Stimulated activated CD4-positive, alpha-beta T cell treated with anti-CD3 and anti-CD28 coated beads, Interleukin-4, amount 100 ng/mL, for 48 hours (primary cell): ENCODE data around the gene FNDC3B.
"Not testable (repeated sequence)": the region's sequence is repeated elsewhere in the genome, so short reads cannot be mapped to it uniquely, and the experiment has no call there.

ENCODE experiments used
- DNase-seq, 2 donors: peaks; one replicate each; pipeline ENCODE4 v3.0.0-alpha.2; 2020; ENCODE audit warnings: low read depth in 2 of 2

Gene FNDC3B

DNA sequence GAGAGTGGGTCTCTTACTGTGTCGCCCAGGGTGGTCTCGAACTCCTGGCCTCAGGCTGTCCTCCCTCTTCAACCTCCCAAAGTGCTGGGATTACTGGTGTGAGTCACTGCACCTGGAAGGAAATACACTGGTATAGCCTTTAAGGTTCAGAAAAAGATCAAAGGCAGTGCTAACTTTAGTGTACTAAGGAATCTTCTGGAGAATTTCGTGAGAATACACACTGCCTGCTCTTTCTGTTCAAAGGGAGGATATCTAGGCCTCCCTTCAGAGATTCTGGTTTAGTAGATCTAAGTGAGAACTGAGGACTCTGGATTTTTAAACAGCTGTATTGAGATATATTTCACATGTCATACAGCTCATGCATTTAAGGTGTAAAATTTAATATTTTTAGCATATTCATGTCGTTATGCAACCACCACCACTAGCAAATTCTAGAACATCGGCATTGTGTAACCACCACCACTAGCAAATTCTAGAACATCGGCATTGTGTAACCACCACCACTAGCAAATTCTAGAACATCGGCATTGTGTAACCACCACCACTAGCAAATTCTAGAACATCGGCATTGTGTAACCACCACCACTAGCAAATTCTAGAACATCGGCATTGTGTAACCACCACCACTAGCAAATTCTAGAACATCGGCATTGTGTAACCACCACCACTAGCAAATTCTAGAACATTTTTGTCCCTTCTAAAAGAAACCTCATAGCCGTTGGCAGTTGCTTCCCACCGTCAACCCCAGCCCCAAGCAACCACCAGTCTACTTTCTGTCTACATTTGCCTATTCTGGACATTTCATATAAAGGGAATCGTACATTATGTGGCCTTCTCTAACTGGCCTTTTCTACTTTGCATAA lies 54.4 kb downstream of the FNDC3B start:
- not testable (repeated sequence) for DNase-seq

DNA sequence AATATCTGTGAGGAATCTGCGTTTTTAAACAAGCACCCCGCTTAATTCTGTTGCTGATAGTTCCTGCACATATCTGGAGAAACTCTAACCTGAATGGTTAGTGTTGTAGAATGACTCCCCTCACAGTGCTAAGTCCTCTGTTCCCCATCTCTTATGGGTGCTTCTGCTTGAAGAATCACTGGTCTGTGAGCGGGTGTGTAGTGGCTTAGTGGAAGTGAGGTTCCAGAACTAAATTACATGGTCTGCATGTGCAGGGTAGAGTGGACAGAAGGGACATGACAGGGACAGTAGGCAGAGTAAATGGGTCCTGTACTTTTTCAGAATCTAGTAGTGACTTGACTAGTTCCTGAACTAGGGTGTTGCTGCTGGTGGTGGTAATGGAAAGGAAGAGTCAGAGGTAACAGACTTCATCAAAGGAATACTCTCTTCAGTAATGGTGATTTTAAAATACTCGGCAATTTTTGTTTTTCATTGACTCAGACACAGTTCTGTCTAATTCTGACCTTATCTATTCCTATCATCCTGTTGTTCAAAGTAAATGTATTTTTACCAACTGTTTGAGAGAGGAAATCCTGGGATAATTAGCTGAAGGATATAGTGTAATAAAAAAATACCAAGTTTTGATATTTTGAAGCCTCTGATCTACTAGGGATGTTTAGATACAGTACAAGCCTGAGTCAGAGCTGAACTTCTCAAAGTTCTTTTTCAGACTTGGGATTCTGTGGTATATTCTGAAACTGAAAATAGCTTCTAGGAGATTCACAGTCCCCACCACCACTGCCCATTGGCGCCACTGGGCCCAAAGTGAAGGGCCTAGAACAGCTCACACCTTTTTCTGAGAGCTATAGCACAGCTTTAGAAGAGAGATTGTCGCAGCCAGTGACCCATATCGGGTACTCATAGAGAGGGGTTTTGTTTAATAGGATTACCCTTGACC lies 55.5 kb downstream of the FNDC3B start:
- no peak for DNase-seq

DNA sequence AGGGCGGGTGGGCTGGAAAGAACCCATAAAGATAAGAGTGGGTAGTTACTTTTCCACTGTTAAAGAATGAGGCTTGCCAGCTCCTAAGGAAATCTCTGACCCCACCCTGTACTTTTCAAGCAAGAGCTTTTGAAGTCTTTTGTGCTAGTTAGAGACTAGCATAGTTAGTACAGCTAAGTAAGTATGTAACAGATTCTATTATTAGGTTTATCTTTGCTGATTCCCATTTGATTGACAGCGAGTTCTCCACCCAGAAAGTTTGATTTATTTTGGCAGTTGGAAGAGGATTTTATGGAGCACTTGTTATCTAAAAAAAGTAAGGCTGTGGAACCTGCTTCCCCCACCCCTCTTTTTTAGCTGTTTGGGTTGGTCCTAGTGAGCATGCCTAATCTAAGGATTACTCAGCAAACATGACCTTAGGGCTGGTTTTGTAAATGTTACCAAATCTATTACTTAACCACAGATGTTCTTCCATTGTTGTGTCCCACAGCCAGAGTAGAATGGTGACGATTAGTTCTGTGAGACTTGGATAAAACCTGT lies 57.6 kb downstream of the FNDC3B start:
- no peak for DNase-seq

DNA sequence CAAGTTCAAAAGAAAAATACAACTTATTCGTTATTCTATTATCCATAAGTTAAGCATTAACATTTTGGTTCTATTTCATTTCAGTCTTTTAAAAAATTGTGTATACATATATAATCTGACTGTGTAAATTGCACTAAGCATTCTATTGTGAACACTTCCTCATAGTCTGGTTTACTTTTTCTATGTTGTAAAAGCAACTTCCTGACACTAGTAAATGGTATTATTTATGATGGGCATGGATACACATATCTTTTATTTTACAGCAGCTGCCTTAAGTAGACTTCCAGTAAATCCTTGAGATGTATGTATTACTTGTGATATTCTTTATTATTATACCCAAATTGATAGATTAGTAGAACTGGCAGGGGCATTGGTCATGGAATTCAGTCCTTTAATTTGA lies 58.2 kb downstream of the FNDC3B start:
- DNase-seq: no peak

DNA sequence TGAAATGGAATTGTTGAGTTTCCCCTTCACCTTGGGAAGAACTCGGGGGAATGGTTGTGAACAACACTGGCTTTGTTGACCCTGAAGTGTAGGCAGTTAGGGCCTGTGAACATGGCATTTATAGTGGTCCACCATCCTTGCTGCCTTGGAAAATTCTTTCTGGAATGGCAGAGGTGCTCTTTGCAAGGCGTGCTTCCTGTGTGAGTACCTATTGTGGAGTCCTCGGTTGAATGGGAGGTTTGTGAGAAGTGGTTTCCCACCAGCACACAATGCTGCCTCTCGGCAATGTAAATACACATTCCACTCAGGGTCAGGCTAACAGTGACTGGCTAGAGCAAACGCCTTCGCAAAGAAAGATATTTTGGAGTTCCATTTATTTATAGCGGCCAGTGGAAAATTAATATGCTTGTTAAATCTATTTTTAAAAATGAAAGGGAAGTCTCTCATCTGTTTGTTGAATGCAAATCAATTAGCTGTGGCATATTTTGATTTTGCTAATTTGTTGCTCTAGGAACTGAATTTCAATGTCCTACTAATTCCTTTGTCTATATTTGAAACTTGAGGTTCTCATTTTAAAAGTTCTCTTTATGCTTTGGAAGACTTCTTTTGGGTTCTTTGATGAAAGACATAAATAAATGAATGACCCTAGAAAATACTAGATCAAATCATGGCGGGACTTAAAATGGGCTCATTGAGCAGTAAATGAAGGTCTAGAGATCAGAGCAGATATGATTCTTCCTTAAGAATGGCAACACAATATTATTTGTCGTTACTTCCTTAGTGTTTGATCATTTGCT lies 59.5 kb downstream of the FNDC3B start:
- no peak for DNase-seq

DNA sequence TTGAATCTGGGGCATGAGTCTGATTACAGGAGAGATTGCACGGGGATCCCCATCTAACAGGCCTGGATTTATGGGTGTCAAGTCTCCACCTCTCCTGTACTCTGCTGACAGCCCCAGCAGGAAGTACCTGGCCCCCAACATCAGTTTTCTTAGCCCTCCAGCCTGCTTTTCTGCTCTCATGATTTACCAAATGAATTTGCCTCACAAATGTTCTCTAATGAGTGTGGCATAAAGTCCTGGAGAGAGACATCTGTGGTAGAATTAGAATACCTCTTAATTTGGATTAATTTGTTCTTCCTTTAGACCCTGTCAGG lies 60.1 kb downstream of the FNDC3B start:
- no peak for DNase-seq

DNA sequence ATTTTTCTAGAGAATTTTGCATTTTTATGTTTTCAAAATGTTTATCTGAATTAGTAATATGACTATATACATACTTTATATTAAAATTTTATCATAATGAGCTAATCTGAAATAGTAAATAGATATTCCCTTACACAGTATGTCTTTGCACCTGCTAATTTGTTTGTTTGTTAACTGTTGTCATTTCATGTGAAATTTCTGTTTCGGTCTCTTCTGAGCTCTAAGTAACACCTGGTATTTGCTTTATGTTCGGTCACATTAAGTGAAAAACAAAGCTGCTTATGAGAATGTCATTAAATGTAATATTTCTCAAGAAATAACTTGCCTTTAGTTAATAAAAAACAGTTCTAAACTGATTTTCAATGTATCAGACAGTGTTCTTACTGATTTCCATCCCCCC lies 61.1 kb downstream of the FNDC3B start:
- DNase-seq: no peak

DNA sequence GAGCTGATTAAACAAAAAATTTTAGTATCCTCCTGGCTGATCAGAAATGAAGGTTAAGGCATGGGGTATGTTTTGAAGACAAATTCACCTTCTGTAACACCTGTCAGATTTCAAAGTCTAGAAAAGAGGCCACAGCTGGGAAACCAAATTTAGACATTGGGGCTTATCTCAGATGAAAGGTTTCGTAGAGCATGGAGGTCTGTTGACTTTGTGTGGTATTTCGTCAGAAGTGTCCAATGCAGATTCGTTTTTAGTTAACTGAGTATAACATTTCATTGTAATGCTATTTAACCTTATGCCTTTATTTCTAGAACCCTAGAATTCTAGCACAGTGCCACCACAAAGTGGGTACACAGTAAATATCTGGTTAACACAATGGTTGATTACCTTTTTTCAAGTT lies 61.7 kb downstream of the FNDC3B start:
- DNase-seq: no peak

DNA sequence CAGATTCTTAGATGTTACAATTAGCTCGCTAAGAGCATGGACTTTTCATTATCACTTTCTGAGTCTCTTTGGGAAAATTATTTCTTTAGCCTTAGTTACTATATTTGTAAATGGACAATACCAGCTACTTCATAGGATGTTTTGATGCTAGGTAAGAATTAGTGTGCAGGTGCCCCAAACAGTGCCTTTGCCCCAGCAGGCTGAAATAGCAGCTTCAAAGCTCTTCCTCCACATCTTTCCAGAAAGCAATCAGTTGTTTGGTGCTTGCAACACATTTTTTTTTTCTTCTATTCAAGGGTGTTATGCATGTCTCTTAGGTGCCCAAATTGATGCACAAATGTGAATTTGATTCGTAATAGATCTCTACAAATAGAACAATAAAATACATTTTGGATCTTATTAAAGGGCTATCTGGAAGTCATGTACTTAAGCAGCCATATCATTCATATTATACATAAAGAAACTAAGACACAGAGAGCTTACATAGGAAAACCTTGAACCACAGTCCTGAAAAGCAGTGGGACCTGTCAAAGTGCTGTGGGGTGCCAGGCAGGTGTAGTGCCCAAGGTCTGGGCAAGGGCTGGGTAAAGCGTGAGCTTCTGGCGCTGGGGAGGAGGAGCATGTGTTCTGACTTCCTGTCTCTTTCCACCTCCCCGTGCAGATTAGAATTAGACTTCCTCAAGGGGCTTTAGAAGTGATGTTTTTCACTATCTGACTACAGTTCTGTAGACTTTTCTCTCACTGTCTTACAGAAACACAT lies 62.9 kb downstream of the FNDC3B start:
- DNase-seq: no peak

DNA sequence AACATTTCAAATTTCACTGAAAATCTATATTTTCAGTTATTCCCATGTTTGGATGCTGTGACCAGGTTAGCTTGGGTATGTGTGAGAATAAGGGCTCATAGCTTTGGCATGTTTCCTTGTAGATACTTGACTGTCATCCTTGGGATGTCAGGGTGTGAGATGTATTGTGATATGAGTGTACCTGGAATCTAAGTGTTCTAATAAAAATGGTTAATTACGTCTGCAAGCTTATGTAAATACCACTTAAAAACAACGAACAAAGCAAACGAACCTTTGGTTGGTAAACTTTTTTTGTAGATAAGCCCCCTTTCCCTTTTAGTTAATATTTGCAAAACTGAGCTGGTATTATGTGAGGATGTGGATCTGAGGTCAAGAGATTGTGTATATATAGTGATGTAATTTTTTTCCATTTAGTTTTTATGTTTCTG lies 63.5 kb downstream of the FNDC3B start:
- no peak for DNase-seq

DNA sequence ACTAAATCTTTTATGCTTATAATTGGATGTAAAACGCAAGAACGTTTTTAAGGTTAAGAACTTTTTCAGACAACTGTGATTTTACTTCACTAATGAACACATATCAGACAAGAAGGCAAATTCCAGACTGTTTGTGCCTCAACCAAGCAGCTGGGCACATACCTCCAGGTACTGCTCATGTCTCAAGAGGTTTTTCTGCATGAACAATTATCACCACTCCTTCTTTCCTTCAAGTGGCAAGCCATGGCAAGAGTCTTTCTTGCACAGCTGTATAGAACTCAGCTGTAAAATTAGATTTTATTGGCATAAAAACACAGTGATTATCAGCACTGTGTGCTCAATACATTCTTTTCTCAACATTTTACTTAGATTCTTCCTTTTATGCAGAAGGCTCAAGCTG lies 64.3 kb downstream of the FNDC3B start:
- DNase-seq: no peak

DNA sequence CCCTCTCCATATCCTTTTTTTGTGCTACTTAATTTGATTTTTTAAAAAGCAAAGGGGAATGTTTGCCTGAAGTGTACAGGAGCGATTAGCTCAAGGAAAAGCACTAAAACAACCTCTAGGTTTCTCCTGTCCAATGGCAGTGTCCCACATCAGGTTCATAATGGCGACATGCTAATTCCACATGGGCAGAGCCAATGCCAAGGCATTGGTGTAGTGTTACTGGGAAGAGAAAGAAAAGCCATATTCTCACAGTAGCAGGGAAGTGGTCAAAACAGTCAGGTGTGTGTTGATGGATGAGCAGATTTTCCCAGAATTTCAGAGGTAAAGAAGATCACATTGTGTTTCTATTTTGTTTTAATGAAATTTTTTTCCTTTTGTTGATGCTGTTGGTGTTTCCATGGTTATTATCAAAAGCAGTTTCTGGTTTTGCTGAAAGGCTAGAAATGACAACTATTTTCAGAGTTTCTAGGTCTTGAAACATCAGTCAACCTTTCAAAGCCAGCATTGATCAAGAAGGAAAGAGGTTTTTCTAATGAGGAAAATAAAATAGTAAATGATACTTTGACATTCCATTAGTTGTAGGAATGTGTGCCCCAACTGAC lies 65.2 kb downstream of the FNDC3B start:
- DNase-seq: no peak

DNA sequence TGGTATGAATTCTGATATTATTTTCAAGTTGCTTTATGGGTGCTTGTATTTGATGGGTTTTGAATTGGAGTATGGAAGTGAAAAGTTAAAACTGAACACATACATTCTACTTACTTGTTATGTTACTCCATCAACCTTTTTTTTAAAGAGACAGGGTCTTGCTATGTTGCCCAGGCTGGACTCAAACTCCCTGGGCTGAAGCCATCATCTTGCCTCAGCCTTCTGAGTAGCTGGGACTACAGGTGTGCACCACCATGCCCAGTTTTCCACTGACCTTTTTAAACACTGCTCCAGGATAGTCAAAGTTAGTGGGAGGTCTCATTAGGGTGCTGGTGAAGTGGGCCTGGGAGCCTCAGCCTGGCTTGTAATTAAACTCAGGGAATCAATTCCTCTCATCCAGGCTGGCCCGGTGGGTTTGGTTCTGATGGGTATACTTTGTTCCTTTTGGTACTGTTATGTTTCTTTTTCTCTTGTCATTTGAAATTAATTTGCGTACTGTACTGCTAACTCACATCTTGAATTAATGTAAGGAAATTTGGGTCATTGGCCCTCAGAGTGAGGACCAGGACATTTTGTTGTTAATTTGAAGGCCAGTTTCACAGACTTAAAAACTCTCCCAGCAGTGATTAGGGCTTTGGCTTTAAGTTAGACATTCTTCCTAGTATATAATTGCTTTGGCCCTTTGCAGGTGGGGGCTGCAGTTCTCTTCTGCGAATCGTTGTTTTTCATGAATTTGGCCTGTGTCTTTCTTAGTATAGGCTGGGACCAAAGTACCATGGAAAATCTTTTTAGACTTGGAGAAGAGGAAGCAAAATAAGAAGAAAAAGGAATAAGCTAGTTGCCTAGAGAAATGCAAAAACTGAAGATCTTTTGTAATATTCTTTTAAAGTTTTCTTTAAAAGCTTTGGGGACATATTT lies 66.9 kb downstream of the FNDC3B start:
- no peak for DNase-seq

DNA sequence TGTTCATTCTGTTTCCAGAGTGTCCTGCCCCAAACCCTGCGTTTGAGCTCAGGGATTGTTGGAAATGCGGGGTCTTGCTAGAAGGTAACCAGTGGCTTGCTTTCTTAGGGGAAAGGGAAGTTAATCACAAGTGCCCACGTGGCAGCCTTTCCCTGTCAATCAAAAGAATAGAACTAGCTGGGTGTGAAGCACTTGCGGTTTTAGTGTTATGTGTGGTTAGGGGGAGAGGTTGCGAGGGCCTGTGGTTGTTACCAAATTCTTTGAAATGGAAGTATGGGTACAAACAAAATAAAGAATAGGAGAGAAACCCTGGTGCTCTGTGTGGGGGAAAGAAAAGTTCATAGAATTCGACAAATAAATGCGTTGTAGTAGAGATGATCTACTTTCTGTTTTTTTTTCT lies 67.6 kb downstream of the FNDC3B start:
- DNase-seq: peak; percentile 17 to 42

DNA sequence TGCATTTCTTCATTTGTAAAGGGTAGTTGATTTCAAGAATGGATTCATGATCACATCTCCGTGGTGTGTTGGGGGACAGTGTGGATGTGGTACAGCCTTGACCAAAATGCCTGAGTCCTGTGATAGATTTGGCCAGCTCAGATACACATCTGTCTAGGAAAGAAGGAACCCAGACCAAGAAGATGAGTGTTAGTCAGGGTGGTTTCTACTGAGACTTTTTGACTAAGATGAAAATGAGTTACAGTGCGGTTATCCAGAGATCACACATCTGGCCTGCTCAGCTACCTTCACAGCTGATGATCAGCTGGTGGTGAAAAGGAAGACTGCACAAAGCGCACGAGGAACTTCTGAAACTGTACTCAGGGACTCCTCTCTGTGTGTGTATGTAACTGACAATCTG lies 68.0 kb downstream of the FNDC3B start:
- DNase-seq: peak; percentile 27 to 50

DNA sequence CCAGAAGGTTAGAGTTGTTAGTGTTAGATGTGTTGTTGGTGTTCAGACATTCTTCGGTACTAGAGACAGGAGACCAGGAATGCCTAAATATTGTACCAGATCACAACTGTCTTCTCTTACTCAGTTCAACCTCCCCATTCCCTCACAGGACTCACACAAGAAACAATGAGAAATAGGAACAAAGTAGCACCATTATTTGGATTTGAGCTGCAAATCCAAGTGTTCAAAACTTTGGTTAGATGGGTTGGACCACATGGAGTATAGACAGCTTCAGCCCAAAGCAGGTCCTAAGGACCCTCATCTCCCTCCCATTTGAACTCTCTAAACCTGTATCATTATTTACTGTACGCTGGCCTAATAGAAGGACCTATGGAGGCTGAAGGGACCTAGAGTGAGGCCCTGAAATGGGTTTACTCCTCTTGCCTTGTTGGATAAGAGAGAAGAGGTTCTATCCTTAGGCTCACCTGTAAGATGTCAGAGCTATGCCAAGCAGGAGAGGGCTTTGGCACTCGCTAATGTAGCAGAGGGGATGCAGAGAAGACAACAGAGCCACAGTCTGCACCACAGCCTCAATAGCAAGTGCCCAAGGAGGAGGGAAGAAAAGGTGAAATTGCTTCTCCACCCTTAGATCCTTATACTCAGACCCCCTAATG lies 70.9 kb downstream of the FNDC3B start:
- no peak for DNase-seq

DNA sequence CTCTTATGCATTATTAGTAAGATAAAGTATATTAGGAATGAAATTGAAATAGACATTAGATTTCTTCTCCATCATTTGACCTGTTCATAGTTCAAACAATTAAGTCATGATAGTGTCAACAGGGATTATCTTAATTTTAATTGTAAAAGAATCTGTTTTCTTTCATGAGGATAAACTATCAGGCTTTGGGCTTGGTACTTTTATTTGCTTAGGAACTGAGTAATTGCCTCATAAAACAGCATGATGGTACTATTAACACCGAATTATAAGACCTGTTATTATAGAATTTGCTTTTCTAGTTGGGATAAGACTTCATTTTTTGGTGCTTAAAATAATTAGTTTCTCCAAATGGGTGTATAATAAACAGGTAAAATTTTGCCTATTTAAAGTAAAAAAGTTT lies 71.8 kb downstream of the FNDC3B start:
- DNase-seq: no peak

DNA sequence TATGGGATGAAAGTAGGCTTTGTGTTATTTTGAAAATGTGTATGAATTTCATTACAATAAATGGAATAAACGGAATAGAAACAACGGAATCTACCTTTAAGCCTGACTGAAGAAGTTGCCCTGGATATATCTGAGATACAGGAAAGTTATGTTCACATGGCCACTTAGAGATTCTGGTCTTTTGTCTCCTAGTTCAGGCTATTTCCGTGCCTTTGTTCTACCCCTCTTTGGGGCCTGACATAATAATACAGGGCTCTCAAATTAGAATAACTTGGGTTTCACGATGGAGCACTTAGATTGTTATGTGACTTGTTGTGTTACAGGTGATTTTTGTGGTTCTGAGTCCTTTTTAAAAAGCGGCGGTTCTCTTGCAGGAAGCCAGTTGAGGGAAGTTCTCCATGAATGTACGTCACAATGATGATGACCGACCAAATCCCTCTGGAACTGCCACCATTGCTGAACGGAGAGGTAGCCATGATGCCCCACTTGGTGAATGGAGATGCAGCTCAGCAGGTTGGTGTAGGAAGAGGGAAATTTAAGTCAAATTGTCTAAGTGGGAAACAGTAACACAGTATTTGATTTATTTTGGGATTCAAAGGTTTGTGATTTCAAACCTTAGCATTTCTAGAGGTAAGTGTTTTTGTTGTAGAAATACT lies 72.8 kb downstream of the FNDC3B start:
- no peak for DNase-seq

DNA sequence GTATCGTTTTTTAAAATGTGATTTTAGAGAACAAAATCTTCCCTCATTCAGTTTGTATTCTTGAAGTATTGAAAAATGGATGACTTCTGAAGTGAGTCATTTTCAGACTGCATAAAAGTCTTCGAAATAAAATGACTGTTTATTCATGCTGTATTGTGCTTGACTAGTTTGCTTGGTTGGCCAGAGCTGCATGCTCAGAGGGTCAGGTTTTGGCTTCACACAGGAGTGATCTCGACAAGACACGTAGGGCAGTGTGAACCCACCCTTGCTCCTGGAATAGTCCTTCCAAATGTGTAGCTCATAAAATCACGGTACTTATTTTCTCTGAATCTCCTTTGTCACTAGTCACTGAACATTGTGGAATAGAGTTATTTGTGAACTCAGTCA lies 73.3 kb downstream of the FNDC3B start:
- no peak for DNase-seq
